ENCODE measurements around the gene GNAT3.

Gene GNAT3

GRCh38 chr7:80528689-80529088 is 16.8 kb upstream of the GNAT3 start:
- Histone ChIP-seq H3K4me2 (ENCODE audit: insufficient read depth, low read length) (no peak overlapping the region), H3K9me3 (ENCODE audit: insufficient read depth, low read length, severe bottlenecking) (no peaks in the 10 kb centered on the region), H3K4me1 (ENCODE audit: insufficient read depth, low read length) (no peaks in the 10 kb centered on the region), H3K4me3 (ENCODE audit: low read depth in 1 of 2, low read length in 2 of 2) (no peak overlapping the region), H3K36me3 (ENCODE audit: insufficient read depth, low read length) (no peaks in the 10 kb centered on the region), H3K27ac (ENCODE audit: low read length) (no peak overlapping the region), H3K27me3 (ENCODE audit: insufficient read depth, low read length, poor library complexity) (no peaks in the 10 kb centered on the region), H2AFZ (ENCODE audit: low read depth, low read length) (no peak overlapping the region), H3K9ac (ENCODE audit: low read depth, low read length) (no peak overlapping the region), H4K20me1 (ENCODE audit: insufficient read depth, low read length) (no peaks in the 10 kb centered on the region), H3K79me2 (ENCODE audit: insufficient read depth, low read length) (no peaks in the 10 kb centered on the region)
- no peak for ATAC-seq (ENCODE audit: insufficient read depth, low read depth)
- TF ChIP-seq CTCF (IDR thresholded peaks at IDR 0.05; ENCODE audit: borderline replicate concordance, extremely low read depth, low read length, poor library complexity, severe bottlenecking) (no peak), EZH2 (IDR thresholded peaks at IDR 0.05; ENCODE audit: borderline replicate concordance, low read depth, low read length, severe bottlenecking) (no peak)
- no peak for DNase-seq

- H3K4me2 ChIP-seq (ENCODE audit: insufficient read depth, low read length), result no peak overlapping the region
Observed at GRCh38 chr7:80526472-80526871, 14.6 kb upstream of the GNAT3 start.

DNA sequence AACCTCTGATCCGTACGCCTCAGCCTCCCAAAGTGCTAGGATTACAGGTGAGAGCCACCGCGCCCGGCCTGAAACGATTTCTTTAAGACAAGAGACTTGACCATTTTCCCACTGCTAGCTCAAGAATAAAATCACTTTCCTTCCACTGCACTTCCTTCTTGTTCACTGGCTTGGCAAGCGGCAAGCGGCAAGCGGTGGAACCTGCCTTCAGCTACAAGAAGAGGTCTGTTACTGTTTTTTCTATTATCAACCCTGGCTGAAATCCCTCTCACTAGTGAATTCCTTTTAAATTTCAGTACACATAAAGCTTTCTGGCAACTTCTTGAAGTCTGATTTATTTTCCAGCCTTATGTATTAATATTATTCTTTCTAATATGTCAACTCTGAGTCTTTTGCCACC is 12.8 kb upstream of the GNAT3 start:
- Histone ChIP-seq H2AFZ (ENCODE audit: low read depth, low read length) (no peak overlapping the region), H3K4me2 (ENCODE audit: insufficient read depth, low read length) (no peak overlapping the region), H3K9me3 (ENCODE audit: insufficient read depth, low read length, severe bottlenecking) (no peaks in the 10 kb centered on the region), H4K20me1 (ENCODE audit: insufficient read depth, low read length) (no peaks in the 10 kb centered on the region), H3K27me3 (ENCODE audit: insufficient read depth, low read length, poor library complexity) (no peaks in the 10 kb centered on the region), H3K4me3 (ENCODE audit: low read depth in 1 of 2, low read length in 2 of 2) (no peak overlapping the region), H3K4me1 (ENCODE audit: insufficient read depth, low read length) (no peaks in the 10 kb centered on the region), H3K9ac (ENCODE audit: low read depth, low read length) (no peak overlapping the region), H3K36me3 (ENCODE audit: insufficient read depth, low read length) (no peaks in the 10 kb centered on the region), H3K27ac (ENCODE audit: low read length) (no peak overlapping the region), H3K79me2 (ENCODE audit: insufficient read depth, low read length) (no peaks in the 10 kb centered on the region)
- TF ChIP-seq EZH2 (IDR thresholded peaks at IDR 0.05; ENCODE audit: borderline replicate concordance, low read depth, low read length, severe bottlenecking) (no peak), CTCF (IDR thresholded peaks at IDR 0.05; ENCODE audit: borderline replicate concordance, extremely low read depth, low read length, poor library complexity, severe bottlenecking) (no peak)
- DNase-seq, result no peak
- no peak for ATAC-seq (ENCODE audit: insufficient read depth, low read depth)

More at GRCh38 chr7:80526472-80526871, 14.6 kb upstream of the GNAT3 start:
- no peak for ATAC-seq (ENCODE audit: insufficient read depth, low read depth)
- Histone ChIP-seq H3K4me3 (ENCODE audit: low read depth in 1 of 2, low read length in 2 of 2) (no peak overlapping the region), H3K27ac (ENCODE audit: low read length) (no peak overlapping the region), H3K9ac (ENCODE audit: low read depth, low read length) (no peak overlapping the region), H3K79me2 (ENCODE audit: insufficient read depth, low read length) (no peaks in the 10 kb centered on the region), H3K36me3 (ENCODE audit: insufficient read depth, low read length) (no peaks in the 10 kb centered on the region), H3K4me1 (ENCODE audit: insufficient read depth, low read length) (no peaks in the 10 kb centered on the region), H3K27me3 (ENCODE audit: insufficient read depth, low read length, poor library complexity) (no peaks in the 10 kb centered on the region), H4K20me1 (ENCODE audit: insufficient read depth, low read length) (no peaks in the 10 kb centered on the region), H2AFZ (ENCODE audit: low read depth, low read length) (no peak overlapping the region), H3K9me3 (ENCODE audit: insufficient read depth, low read length, severe bottlenecking) (no peaks in the 10 kb centered on the region)
- TF ChIP-seq EZH2 (IDR thresholded peaks at IDR 0.05; ENCODE audit: borderline replicate concordance, low read depth, low read length, severe bottlenecking) (no peak), CTCF (IDR thresholded peaks at IDR 0.05; ENCODE audit: borderline replicate concordance, extremely low read depth, low read length, poor library complexity, severe bottlenecking) (no peak)
- no peak for DNase-seq

GRCh38 chr7:80521809-80522208 is 9.9 kb upstream of the GNAT3 start:
- Histone ChIP-seq H3K27ac (ENCODE audit: low read length) (no peak overlapping the region), H3K27me3 (ENCODE audit: insufficient read depth, low read length, poor library complexity) (no peaks in the 10 kb centered on the region), H3K9me3 (ENCODE audit: insufficient read depth, low read length, severe bottlenecking) (no peaks in the 10 kb centered on the region), H3K79me2 (ENCODE audit: insufficient read depth, low read length) (no peaks in the 10 kb centered on the region), H3K36me3 (ENCODE audit: insufficient read depth, low read length) (no peaks in the 10 kb centered on the region), H4K20me1 (ENCODE audit: insufficient read depth, low read length) (no peaks in the 10 kb centered on the region), H3K4me3 (ENCODE audit: low read depth in 1 of 2, low read length in 2 of 2) (no peak overlapping the region), H3K4me1 (ENCODE audit: insufficient read depth, low read length) (no peaks in the 10 kb centered on the region), H3K9ac (ENCODE audit: low read depth, low read length) (no peak overlapping the region), H3K4me2 (ENCODE audit: insufficient read depth, low read length) (no peak overlapping the region), H2AFZ (ENCODE audit: low read depth, low read length) (no peak overlapping the region)
- ATAC-seq (ENCODE audit: insufficient read depth, low read depth), result no peak
- TF ChIP-seq CTCF (IDR thresholded peaks at IDR 0.05; ENCODE audit: borderline replicate concordance, extremely low read depth, low read length, poor library complexity, severe bottlenecking) (no peak), EZH2 (IDR thresholded peaks at IDR 0.05; ENCODE audit: borderline replicate concordance, low read depth, low read length, severe bottlenecking) (no peak)
- DNase-seq, result no peak

Data from DND-41 (cell line).